ENCODE measurements around the gene GGACT. TPM values are rescaled to one million over a fixed set of nuclear protein-coding genes. Genes with fewer than 3 reads are reported as not detected.
"Not testable (repeated sequence)": the region's sequence is repeated elsewhere in the genome, so short reads cannot be mapped to it uniquely, and the experiment has no call there.

The GGACT gene
- total RNA-seq, 1 experiment from 2014 or later = 2.6 TPM

GRCh38 chr13:100625447-100625846, 36.9 kb upstream of the GGACT start:
- BruUV-seq (replicated peaks) = no TSS peak

GRCh38 chr13:100620792-100621191, 32.2 kb upstream of the GGACT start:
- BruUV-seq (replicated peaks) = no TSS peak
- intact Hi-C loops (cut with micrococcal nuclease; ENCODE audit: unreplicated experiment) = no loop called here
- no peaks in the 10 kb centered on the region for H3K36me3 Mint-ChIP-seq (ENCODE audit: insufficient read depth, unreplicated experiment)

More at GRCh38 chr13:100625447-100625846, 36.9 kb upstream of the GGACT start:
- Mint-ChIP-seq H3K4me1 (ENCODE audit: low read depth, unreplicated experiment) (no peaks in the 10 kb centered on the region), H3K36me3 (ENCODE audit: insufficient read depth, unreplicated experiment) (no peaks in the 10 kb centered on the region), H3K9me3 (ENCODE audit: low read depth, unreplicated experiment) (peaks cover 2% of the 10 kb centered on the region), H3K4me3 (ENCODE audit: low read depth, unreplicated experiment) (no peak overlapping the region), H3K27ac (ENCODE audit: unreplicated experiment) (no peak overlapping the region), H3K27me3 (ENCODE audit: unreplicated experiment) (no peaks in the 10 kb centered on the region)
- intact Hi-C loops (cut with micrococcal nuclease; ENCODE audit: unreplicated experiment) = no loop called here
- no peak for TF ChIP-seq CTCF (IDR thresholded peaks at IDR 0.05; ENCODE audit: unreplicated experiment)
- CTCF ChIA-PET = no interaction called here
- DNase-seq = no peak

GRCh38 chr13:100619940-100620339, 31.4 kb upstream of the GGACT start:
- no peak overlapping the region for H3K4me3 Mint-ChIP-seq (ENCODE audit: low read depth, unreplicated experiment)
- TF ChIP-seq CTCF (IDR thresholded peaks at IDR 0.05; ENCODE audit: unreplicated experiment) = no peak
- CTCF ChIA-PET = no interaction called here
- H3K9me3 Mint-ChIP-seq (ENCODE audit: low read depth, unreplicated experiment) = peaks cover 3% of the 10 kb centered on the region
- H3K27me3 Mint-ChIP-seq (ENCODE audit: unreplicated experiment) = no peaks in the 10 kb centered on the region
- intact Hi-C loops (cut with micrococcal nuclease; ENCODE audit: unreplicated experiment) = no loop called here
- H3K4me1 Mint-ChIP-seq (ENCODE audit: low read depth, unreplicated experiment) = no peaks in the 10 kb centered on the region
- H3K27ac Mint-ChIP-seq (ENCODE audit: unreplicated experiment) = no peak overlapping the region
- DNase-seq = no peak
- H3K36me3 Mint-ChIP-seq (ENCODE audit: insufficient read depth, unreplicated experiment) = no peaks in the 10 kb centered on the region
- BruUV-seq (replicated peaks) = no TSS peak

More at GRCh38 chr13:100620792-100621191, 32.2 kb upstream of the GGACT start:
- no peak for TF ChIP-seq CTCF (IDR thresholded peaks at IDR 0.05; ENCODE audit: unreplicated experiment)
- peaks cover 3% of the 10 kb centered on the region for H3K9me3 Mint-ChIP-seq (ENCODE audit: low read depth, unreplicated experiment)
- H3K27ac Mint-ChIP-seq (ENCODE audit: unreplicated experiment) = no peak overlapping the region
- CTCF ChIA-PET = no interaction called here
- H3K4me3 Mint-ChIP-seq (ENCODE audit: low read depth, unreplicated experiment) = no peak overlapping the region
- no peaks in the 10 kb centered on the region for H3K4me1 Mint-ChIP-seq (ENCODE audit: low read depth, unreplicated experiment)
- DNase-seq = no peak
- no peaks in the 10 kb centered on the region for H3K27me3 Mint-ChIP-seq (ENCODE audit: unreplicated experiment)

GRCh38 chr13:100618897-100619296, 30.3 kb upstream of the GGACT start:
- H3K27ac Mint-ChIP-seq (ENCODE audit: unreplicated experiment); H3K27me3 Mint-ChIP-seq (ENCODE audit: unreplicated experiment); H3K4me3 Mint-ChIP-seq (ENCODE audit: low read depth, unreplicated experiment); BruUV-seq (replicated peaks); DNase-seq; intact Hi-C loops (cut with micrococcal nuclease; ENCODE audit: unreplicated experiment); H3K9me3 Mint-ChIP-seq (ENCODE audit: low read depth, unreplicated experiment); CTCF ChIA-PET; H3K36me3 Mint-ChIP-seq (ENCODE audit: insufficient read depth, unreplicated experiment); H3K4me1 Mint-ChIP-seq (ENCODE audit: low read depth, unreplicated experiment): not testable (repeated sequence)

- TF ChIP-seq CTCF (IDR thresholded peaks at IDR 0.05; ENCODE audit: unreplicated experiment) = no peak
- Mint-ChIP-seq H3K27ac (ENCODE audit: unreplicated experiment) (no peak overlapping the region), H3K27me3 (ENCODE audit: unreplicated experiment) (no peaks in the 10 kb centered on the region), H3K36me3 (ENCODE audit: insufficient read depth, unreplicated experiment) (no peaks in the 10 kb centered on the region), H3K4me1 (ENCODE audit: low read depth, unreplicated experiment) (no peaks in the 10 kb centered on the region), H3K9me3 (ENCODE audit: low read depth, unreplicated experiment) (no peaks in the 10 kb centered on the region), H3K4me3 (ENCODE audit: low read depth, unreplicated experiment) (no peak overlapping the region)
- intact Hi-C loops (cut with micrococcal nuclease; ENCODE audit: unreplicated experiment) = no loop called here
- CTCF ChIA-PET = no interaction called here
- no TSS peak for BruUV-seq (replicated peaks)
- no peak for DNase-seq
Measured at GRCh38 chr13:100613031-100613430, 24.4 kb upstream of the GGACT start.

Measured in Calu3 (cell line).